ENCODE results near the gene OSBPL3.
A peak's percentile ranks its signal among the peaks of the same experiment; 100 is the strongest.

The OSBPL3 gene

GRCh38 chr7:24966802-24967201 is 13.2 kb downstream of the OSBPL3 start:
- peaks cover 67% of the 10 kb centered on the region for H4K20me1 ChIP-seq (ENCODE audit: low read depth, low read length)
- H3K79me2 ChIP-seq (ENCODE audit: insufficient read depth, low read length), result peaks cover 99% of the 10 kb centered on the region
- no peak overlapping the region for H3K4me3 ChIP-seq (ENCODE audit: insufficient read depth, low read length, poor library complexity, severe bottlenecking)
- no peaks in the 10 kb centered on the region for H3K36me3 ChIP-seq (ENCODE audit: low read length)
- peaks cover 22% of the 10 kb centered on the region; the same call in 1 of the 2 replicates for H3F3A ChIP-seq (ENCODE audit: insufficient read depth)
- H3K27ac ChIP-seq (ENCODE audit: low read depth, low read length), result peak overlapping the region; percentile 4; the same call in 1 of the 2 replicates
- H3K9ac ChIP-seq (ENCODE audit: low read length), result no peak overlapping the region
- peak overlapping the region; percentile 0 for H3K4me2 ChIP-seq (ENCODE audit: low read depth, low read length, poor library complexity, severe bottlenecking)
- no peaks in the 10 kb centered on the region for H3K9me3 ChIP-seq (ENCODE audit: insufficient read depth, low read length)
- no peak overlapping the region for H2AFZ ChIP-seq (ENCODE audit: low read depth, low read length, severe bottlenecking)
- no peaks in the 10 kb centered on the region for H3K27me3 ChIP-seq (ENCODE audit: low read length)
- TF ChIP-seq CTCF (IDR thresholded peaks at IDR 0.05; ENCODE audit: insufficient read depth, low read length, poor library complexity, severe bottlenecking) (no peak), EZH2phosphoT487 (conservative IDR thresholded peaks at IDR 0.05; ENCODE audit: low read length) (no peak)
- no peaks in the 10 kb centered on the region for H3K9me2 ChIP-seq (replicated peaks; ENCODE audit: insufficient read depth, low read length)

GRCh38 chr7:24965831-24966708 is 13.9 kb downstream of the OSBPL3 start:
- Histone ChIP-seq H3K36me3 (ENCODE audit: low read length) (no peaks in the 10 kb centered on the region), H2AFZ (ENCODE audit: low read depth, low read length, severe bottlenecking) (no peak overlapping the region), H3K27me3 (ENCODE audit: low read length) (no peaks in the 10 kb centered on the region), H3K4me2 (ENCODE audit: low read depth, low read length, poor library complexity, severe bottlenecking) (peak overlapping the region; percentile 0), H3K27ac (ENCODE audit: low read depth, low read length) (peak overlapping the region; percentile 4; the same call in 1 of the 2 replicates), H4K20me1 (ENCODE audit: low read depth, low read length) (peaks cover 67% of the 10 kb centered on the region), H3K4me3 (ENCODE audit: insufficient read depth, low read length, poor library complexity, severe bottlenecking) (no peak overlapping the region), H3K9ac (ENCODE audit: low read length) (no peak overlapping the region), H3F3A (ENCODE audit: insufficient read depth) (peaks cover 22% of the 10 kb centered on the region; the same call in 1 of the 2 replicates), H3K9me2 (replicated peaks; ENCODE audit: insufficient read depth, low read length) (no peaks in the 10 kb centered on the region), H3K9me3 (ENCODE audit: insufficient read depth, low read length) (no peaks in the 10 kb centered on the region), H3K79me2 (ENCODE audit: insufficient read depth, low read length) (peaks cover 99% of the 10 kb centered on the region)
- no peak for TF ChIP-seq CTCF (IDR thresholded peaks at IDR 0.05; ENCODE audit: insufficient read depth, low read length, poor library complexity, severe bottlenecking)
- TF ChIP-seq EZH2phosphoT487 (conservative IDR thresholded peaks at IDR 0.05; ENCODE audit: low read length), result no peak

- Histone ChIP-seq H3K4me2 (ENCODE audit: low read depth, low read length, poor library complexity, severe bottlenecking) (no peak overlapping the region), H3K4me3 (ENCODE audit: insufficient read depth, low read length, poor library complexity, severe bottlenecking) (no peak overlapping the region), H3K9me3 (ENCODE audit: insufficient read depth, low read length) (no peaks in the 10 kb centered on the region), H2AFZ (ENCODE audit: low read depth, low read length, severe bottlenecking) (no peak overlapping the region), H3K27ac (ENCODE audit: low read depth, low read length) (no peak overlapping the region), H3K9me2 (replicated peaks; ENCODE audit: insufficient read depth, low read length) (no peaks in the 10 kb centered on the region), H3K9ac (ENCODE audit: low read length) (no peak overlapping the region), H3K27me3 (ENCODE audit: low read length) (no peaks in the 10 kb centered on the region), H3K36me3 (ENCODE audit: low read length) (no peaks in the 10 kb centered on the region), H3F3A (ENCODE audit: insufficient read depth) (peaks cover 22% of the 10 kb centered on the region; the same call in 1 of the 2 replicates), H3K79me2 (ENCODE audit: insufficient read depth, low read length) (peaks cover 99% of the 10 kb centered on the region), H4K20me1 (ENCODE audit: low read depth, low read length) (peaks cover 79% of the 10 kb centered on the region)
- no peak for TF ChIP-seq EZH2phosphoT487 (conservative IDR thresholded peaks at IDR 0.05; ENCODE audit: low read length)
- TF ChIP-seq CTCF (IDR thresholded peaks at IDR 0.05; ENCODE audit: insufficient read depth, low read length, poor library complexity, severe bottlenecking), result no peak
These were observed 15.8 kb downstream of the OSBPL3 start for GRCh38 chr7:24964191-24964590.
